HG02943 (cell line): Measurements from ENCODE around the gene ARID3C.

Experiments used
- ATAC-seq: cut with Tn5 transposase; IDR thresholded peaks from one replicate; pipeline ENCODE4 v1.9.1; 2021; ENCODE audit warnings: mild to moderate bottlenecking, low read depth, moderate library complexity; ENCODE audit not compliant: unreplicated experiment

The ARID3C gene

GRCh38 chr9:34601937-34602573 lies 26.8 kb downstream of the ARID3C start:
- ATAC-seq: no peak

GRCh38 chr9:34600908-34601307 lies 28.0 kb downstream of the ARID3C start:
- no peak for ATAC-seq

- ATAC-seq: no peak
Measured at GRCh38 chr9:34599546-34599945, 29.3 kb downstream of the ARID3C start.

- no peak for ATAC-seq
Measured at GRCh38 chr9:34594177-34594576, 34.7 kb downstream of the ARID3C start.

- no peak for ATAC-seq
Measured at GRCh38 chr9:34592895-34593601, 35.8 kb downstream of the ARID3C start.

- no peak for ATAC-seq
Measured at GRCh38 chr9:34591917-34592866, 36.7 kb downstream of the ARID3C start.

GRCh38 chr9:34591248-34591916 lies 37.5 kb downstream of the ARID3C start:
- no peak for ATAC-seq

GRCh38 chr9:34590381-34591247 lies 38.3 kb downstream of the ARID3C start:
- no peak for ATAC-seq

GRCh38 chr9:34589636-34590380 lies 39.1 kb downstream of the ARID3C start, which contains the start of gene CNTFR:
CNTFR (minus strand) TSS chr9:34589724; CDS start chr9:34568981, 20,743 bp downstream.
- no peak for ATAC-seq

- ATAC-seq: no peak
Measured at GRCh38 chr9:34588671-34589635, 39.9 kb downstream of the ARID3C start.

GRCh38 chr9:34587271-34587670 lies 41.6 kb downstream of the ARID3C start:
- no peak for ATAC-seq

- no peak for ATAC-seq
Measured at GRCh38 chr9:34585946-34586669, 42.8 kb downstream of the ARID3C start.

GRCh38 chr9:34584970-34585369 lies 43.9 kb downstream of the ARID3C start:
- no peak for ATAC-seq

- no peak for ATAC-seq
Measured at GRCh38 chr9:34582787-34583186, 46.1 kb downstream of the ARID3C start.

GRCh38 chr9:34581318-34581717 lies 47.5 kb downstream of the ARID3C start:
- no peak for ATAC-seq

- ATAC-seq: no peak
Measured at GRCh38 chr9:34580358-34580757, 48.5 kb downstream of the ARID3C start.

GRCh38 chr9:34579808-34580163 lies 49.1 kb downstream of the ARID3C start:
- no peak for ATAC-seq
